Rectal smooth muscle tissue (tissue), 1 donor: ENCODE results near the gene ADCY2.

Experiments
- H3K27ac ChIP-seq: one replicate; pipeline ENCODE4 v1.7.0; 2013; ENCODE audit warnings: low read depth, low read length, inconsistent platforms
- H3K27me3 ChIP-seq: one replicate; pipeline ENCODE4 v1.7.0; 2013; ENCODE audit warnings: low read length; ENCODE audit not compliant: control insufficient read depth, insufficient read depth
- H3K36me3 ChIP-seq: one replicate; pipeline ENCODE4 v1.7.0; 2013; ENCODE audit warnings: low read length; ENCODE audit not compliant: control insufficient read depth, insufficient read depth
- H3K4me1 ChIP-seq: one replicate; pipeline ENCODE4 v1.7.0; 2013; ENCODE audit warnings: low read length; ENCODE audit not compliant: control insufficient read depth, insufficient read depth
- H3K4me3 ChIP-seq: one replicate; pipeline ENCODE4 v1.7.0; 2013; ENCODE audit warnings: low read length
- H3K9ac ChIP-seq: one replicate; pipeline ENCODE4 v1.7.0; 2013; ENCODE audit warnings: low read length

ADCY2 gene

GRCh38 chr5:7464182-7464581, 68.2 kb downstream of the ADCY2 start:
- Histone ChIP-seq H3K4me1 (no peaks in the 10 kb centered on the region), H3K4me3 (no peak overlapping the region), H3K27ac (no peak overlapping the region), H3K36me3 (no peaks in the 10 kb centered on the region), H3K9ac (no peak overlapping the region), H3K27me3 (no peaks in the 10 kb centered on the region)

- Histone ChIP-seq H3K4me1 (no peaks in the 10 kb centered on the region), H3K27ac (no peak overlapping the region), H3K27me3 (no peaks in the 10 kb centered on the region), H3K36me3 (no peaks in the 10 kb centered on the region), H3K9ac (no peak overlapping the region), H3K4me3 (no peak overlapping the region)
Observed at GRCh38 chr5:7467179-7467578, 71.2 kb downstream of the ADCY2 start.

- Histone ChIP-seq H3K36me3 (no peaks in the 10 kb centered on the region), H3K27me3 (no peaks in the 10 kb centered on the region), H3K4me3 (no peak overlapping the region), H3K9ac (no peak overlapping the region), H3K27ac (no peak overlapping the region), H3K4me1 (no peaks in the 10 kb centered on the region)
Observed at GRCh38 chr5:7468742-7469141, 72.8 kb downstream of the ADCY2 start.

- H3K36me3 ChIP-seq: no peaks in the 10 kb centered on the region
- no peak overlapping the region for H3K4me3 ChIP-seq
Observed at GRCh38 chr5:7471710-7472109, 75.8 kb downstream of the ADCY2 start.

GRCh38 chr5:7473115-7473514, 77.2 kb downstream of the ADCY2 start:
- Histone ChIP-seq H3K36me3 (no peaks in the 10 kb centered on the region), H3K27me3 (no peaks in the 10 kb centered on the region), H3K4me1 (no peaks in the 10 kb centered on the region), H3K9ac (no peak overlapping the region), H3K4me3 (no peak overlapping the region), H3K27ac (no peak overlapping the region)

More at GRCh38 chr5:7471710-7472109, 75.8 kb downstream of the ADCY2 start:
- H3K9ac ChIP-seq: no peak overlapping the region
- no peaks in the 10 kb centered on the region for H3K4me1 ChIP-seq
- H3K27ac ChIP-seq: no peak overlapping the region
- H3K27me3 ChIP-seq: no peaks in the 10 kb centered on the region

- Histone ChIP-seq H3K4me3 (no peak overlapping the region), H3K36me3 (no peaks in the 10 kb centered on the region), H3K4me1 (no peaks in the 10 kb centered on the region), H3K27me3 (no peaks in the 10 kb centered on the region), H3K9ac (no peak overlapping the region), H3K27ac (no peak overlapping the region)
Observed at GRCh38 chr5:7473668-7474215, 77.8 kb downstream of the ADCY2 start.

GRCh38 chr5:7474821-7475403, 79.0 kb downstream of the ADCY2 start:
- H3K27me3 ChIP-seq: no peaks in the 10 kb centered on the region
- H3K4me1 ChIP-seq: no peaks in the 10 kb centered on the region
- H3K9ac ChIP-seq: no peak overlapping the region
- no peaks in the 10 kb centered on the region for H3K36me3 ChIP-seq
- H3K4me3 ChIP-seq: no peak overlapping the region
- no peak overlapping the region for H3K27ac ChIP-seq

- Histone ChIP-seq H3K27ac (no peak overlapping the region), H3K9ac (no peak overlapping the region), H3K27me3 (no peaks in the 10 kb centered on the region), H3K4me3 (no peak overlapping the region), H3K36me3 (no peaks in the 10 kb centered on the region), H3K4me1 (no peaks in the 10 kb centered on the region)
Observed at GRCh38 chr5:7478459-7478858, 82.5 kb downstream of the ADCY2 start.

- Histone ChIP-seq H3K4me3 (no peak overlapping the region), H3K27me3 (no peaks in the 10 kb centered on the region), H3K27ac (no peak overlapping the region), H3K4me1 (no peaks in the 10 kb centered on the region), H3K36me3 (no peaks in the 10 kb centered on the region), H3K9ac (no peak overlapping the region)
Observed at GRCh38 chr5:7488734-7489133, 92.8 kb downstream of the ADCY2 start.

GRCh38 chr5:7492371-7492770, 96.4 kb downstream of the ADCY2 start:
- Histone ChIP-seq H3K27ac (no peak overlapping the region), H3K4me1 (no peaks in the 10 kb centered on the region), H3K4me3 (no peak overlapping the region), H3K9ac (no peak overlapping the region), H3K27me3 (no peaks in the 10 kb centered on the region), H3K36me3 (no peaks in the 10 kb centered on the region)

- Histone ChIP-seq H3K9ac (no peak overlapping the region), H3K4me3 (no peak overlapping the region), H3K27ac (no peak overlapping the region), H3K4me1 (no peaks in the 10 kb centered on the region), H3K36me3 (no peaks in the 10 kb centered on the region), H3K27me3 (no peaks in the 10 kb centered on the region)
Observed at GRCh38 chr5:7493081-7493480, 97.1 kb downstream of the ADCY2 start.

GRCh38 chr5:7493622-7494021, 97.7 kb downstream of the ADCY2 start:
- H3K9ac ChIP-seq: no peak overlapping the region
- H3K27ac ChIP-seq: no peak overlapping the region
- H3K27me3 ChIP-seq: no peaks in the 10 kb centered on the region
- H3K36me3 ChIP-seq: no peaks in the 10 kb centered on the region
- H3K4me3 ChIP-seq: no peak overlapping the region
- no peaks in the 10 kb centered on the region for H3K4me1 ChIP-seq

- Histone ChIP-seq H3K4me1 (no peaks in the 10 kb centered on the region), H3K36me3 (no peaks in the 10 kb centered on the region), H3K27me3 (no peaks in the 10 kb centered on the region), H3K9ac (no peak overlapping the region), H3K27ac (no peak overlapping the region), H3K4me3 (no peak overlapping the region)
Observed at GRCh38 chr5:7494481-7495130, 98.7 kb downstream of the ADCY2 start.
